Ammon's horn (tissue), 1 donor: Measurements from ENCODE around the gene ITGAV.

Experiments
- DNase-seq: peaks from one replicate; pipeline ENCODE4 v3.0.0-alpha.2; 2016; ENCODE audit warnings: low spot score

ITGAV gene

DNA sequence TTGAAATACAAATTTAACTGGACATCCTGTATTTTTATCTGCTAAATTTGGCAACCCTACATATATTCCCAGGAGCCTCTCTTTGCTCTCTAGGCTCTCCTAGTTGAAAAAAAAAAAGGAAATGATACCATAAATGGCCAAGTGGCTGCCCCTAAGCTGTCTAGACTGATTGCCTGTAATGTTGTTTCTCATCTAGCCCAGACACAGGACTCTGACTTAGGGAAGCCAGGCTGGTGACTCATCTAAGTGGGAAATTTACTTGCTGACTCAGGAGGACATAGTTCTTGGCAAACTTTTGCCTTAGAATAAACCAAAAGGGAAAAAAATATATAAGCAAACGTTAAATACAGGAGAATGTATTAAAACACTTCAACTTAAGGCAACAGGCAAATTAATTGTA lies 14.6 kb upstream of the ITGAV start:
- DNase-seq = peak; percentile 66

DNA sequence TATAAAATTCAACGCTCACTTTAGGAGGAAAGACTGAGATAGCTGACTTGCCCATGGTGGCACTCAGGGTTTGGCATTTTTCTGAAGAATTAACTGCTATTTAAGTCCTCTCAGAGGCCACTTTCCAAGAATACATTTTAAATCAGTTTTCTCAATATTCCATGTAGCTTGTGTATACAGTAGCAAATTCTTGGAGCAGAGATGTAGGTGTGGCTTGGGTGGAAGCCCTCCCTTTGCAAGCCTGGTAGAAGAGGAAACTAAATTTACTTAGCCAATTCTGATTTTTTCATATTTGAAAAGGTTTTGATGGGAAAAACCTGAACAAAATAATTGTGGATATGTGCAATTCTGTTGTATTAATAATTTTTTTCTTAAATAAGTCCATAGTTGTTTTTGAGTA lies 14.0 kb upstream of the ITGAV start:
- no peak for DNase-seq

DNA sequence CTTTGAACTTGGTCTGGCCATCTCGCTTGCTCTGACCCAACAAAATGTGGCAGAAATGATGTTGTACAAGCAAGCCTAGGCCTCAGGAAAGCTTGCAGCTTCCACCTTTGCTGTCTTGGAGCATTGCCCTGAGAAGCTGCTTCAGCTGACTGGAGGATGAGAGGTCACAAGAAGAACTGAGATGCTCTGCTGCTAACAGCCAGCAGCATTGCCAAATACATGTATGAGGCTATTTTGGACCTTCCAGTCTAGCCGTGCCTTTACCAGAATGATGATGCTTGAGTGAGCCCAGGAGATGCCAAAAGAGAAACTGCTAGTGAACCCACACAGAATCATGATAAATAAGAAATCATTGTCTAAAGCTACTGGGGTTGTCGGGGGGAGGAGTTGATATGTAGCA lies 13.2 kb upstream of the ITGAV start:
- peak; percentile 25 for DNase-seq

DNA sequence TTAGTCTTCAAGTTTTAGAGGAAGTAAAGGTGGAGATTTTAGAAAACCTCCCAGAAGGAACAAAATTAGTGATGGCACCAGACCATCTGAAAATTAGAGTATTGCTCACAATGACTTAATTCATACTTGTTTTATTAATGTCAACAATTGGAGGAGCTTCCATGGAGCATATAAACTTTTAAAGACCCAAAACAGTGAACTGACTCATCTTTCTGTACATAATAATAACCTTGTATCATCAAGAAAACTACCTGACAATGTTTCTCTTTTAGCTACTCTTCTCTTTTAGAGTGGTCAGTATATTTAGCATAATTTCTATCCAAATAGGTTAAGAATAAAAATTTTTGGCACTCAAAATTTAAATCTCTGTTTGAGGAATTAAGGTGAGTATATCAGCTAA lies 7.2 kb upstream of the ITGAV start:
- DNase-seq = no peak

DNA sequence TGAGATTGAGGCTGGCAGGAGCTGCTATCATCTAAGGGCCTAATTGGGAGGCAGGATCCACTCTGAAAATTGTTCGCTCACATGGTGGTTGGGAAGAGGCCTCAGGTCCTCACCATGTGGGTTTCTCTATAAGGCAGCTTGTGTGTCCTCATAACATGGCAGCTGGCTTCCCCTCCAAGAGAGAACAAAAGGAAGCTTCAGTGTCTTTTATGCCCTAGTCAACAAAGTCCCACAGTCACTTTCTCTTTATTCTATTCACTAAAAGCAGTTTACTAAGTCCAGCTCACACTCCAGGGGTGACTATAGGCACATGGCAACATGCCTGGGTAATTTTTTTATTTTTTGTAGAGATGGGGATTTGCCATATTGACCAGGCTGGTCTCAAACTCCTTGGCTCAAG lies 5.8 kb upstream of the ITGAV start:
- no peak for DNase-seq

DNA sequence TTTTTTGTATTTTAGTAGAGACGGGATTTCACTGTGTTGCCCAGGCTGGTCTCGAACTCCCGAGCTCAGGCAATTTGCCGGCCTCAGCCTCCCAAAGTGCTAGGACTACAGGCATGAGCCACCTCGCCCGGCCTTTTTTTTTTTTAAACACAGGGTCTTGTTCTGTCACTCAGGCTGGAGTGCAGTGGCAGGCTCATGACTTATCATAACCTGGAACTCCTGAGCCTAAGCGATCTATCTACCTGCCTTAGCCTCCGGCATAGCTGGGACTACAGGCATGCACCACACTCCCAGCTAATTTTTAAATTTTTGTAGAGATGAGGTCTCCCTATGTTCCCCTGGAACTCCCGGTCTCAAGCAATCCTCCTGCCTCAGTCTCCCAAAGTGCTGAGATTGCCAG lies 1.4 kb upstream of the ITGAV start:
- DNase-seq = no peak

DNA sequence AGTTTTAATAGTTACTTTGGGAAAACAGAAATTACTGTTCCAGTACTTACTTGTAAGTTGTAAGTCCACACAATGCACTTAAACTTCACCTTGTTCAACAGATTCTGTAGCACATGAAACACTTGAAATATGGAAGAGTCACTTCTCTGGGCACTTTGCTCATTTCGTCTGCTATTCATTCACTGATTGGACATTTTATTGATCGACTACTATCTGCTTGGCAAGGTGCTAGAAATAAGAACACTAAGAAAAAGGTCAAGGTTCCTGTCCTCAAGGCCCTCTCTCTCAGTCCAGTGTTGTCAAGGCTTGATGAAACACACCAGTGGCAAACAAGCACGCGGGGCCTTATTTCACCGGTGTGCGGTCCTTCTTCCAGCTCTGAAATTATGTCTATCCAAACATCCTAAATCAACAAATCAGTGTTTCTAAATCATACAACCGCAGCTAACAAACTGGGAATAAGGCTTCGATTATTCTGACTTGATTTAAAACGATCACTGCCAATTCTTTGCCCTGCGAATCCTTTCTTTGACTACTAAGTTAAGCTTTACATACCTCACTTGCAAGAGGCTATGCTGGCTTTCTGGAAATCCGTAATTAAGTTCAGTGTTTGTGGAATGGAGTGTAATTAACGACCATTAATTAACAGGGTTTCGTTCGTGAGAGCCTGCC lies 780 bp upstream of the ITGAV start:
- DNase-seq = no peak

DNA sequence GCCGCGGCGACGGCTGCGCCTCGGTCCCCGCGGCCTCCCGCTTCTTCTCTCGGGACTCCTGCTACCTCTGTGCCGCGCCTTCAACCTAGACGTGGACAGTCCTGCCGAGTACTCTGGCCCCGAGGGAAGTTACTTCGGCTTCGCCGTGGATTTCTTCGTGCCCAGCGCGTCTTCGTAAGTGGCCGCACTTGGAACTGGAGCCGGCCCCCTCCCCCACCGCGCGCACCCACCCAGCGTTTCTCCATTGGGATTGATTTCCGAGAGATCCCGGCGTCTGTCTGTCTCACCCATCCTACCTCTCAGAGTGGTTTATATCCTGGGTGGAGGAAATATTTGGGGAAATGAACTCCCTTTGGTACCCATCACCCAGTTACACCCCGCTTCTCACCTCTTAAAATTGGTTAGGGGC lies 498 bp downstream of the ITGAV start:
- no peak for DNase-seq

DNA sequence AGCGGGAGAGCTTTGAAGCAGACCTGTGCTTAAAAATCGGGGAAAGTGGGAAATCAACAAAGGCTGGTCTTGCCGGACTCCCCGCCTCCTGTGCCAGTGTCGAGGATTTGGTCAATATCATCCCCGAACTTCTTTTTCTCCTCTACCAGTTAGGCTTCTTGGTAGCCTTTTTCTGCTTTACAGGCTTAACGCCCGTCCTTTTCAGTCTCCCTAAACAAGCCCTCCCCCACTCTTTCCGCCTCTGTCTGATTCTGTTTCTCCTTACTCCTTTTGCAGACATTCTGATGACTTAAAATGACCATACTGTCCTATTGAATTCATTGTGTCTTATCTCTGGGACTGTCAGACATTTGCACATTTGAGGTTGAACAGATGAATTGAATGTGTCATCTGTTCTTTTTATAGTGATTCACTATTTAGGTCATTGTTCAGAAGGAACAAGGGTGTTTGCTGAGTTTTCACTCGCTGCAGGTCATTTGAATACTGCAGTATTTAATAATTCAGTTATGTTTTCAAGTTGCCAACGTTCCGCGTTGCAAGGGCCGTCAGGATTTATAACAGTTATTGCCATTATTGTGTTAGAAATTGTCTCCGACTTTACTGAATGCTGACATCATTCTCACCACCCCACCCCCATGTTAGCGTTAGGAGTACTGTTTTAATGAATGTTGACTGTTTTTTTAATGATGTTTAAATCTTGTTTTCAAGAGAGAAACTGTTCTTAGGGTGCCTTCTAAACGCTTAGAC lies 1.1 kb downstream of the ITGAV start:
- DNase-seq = peak; percentile 69

DNA sequence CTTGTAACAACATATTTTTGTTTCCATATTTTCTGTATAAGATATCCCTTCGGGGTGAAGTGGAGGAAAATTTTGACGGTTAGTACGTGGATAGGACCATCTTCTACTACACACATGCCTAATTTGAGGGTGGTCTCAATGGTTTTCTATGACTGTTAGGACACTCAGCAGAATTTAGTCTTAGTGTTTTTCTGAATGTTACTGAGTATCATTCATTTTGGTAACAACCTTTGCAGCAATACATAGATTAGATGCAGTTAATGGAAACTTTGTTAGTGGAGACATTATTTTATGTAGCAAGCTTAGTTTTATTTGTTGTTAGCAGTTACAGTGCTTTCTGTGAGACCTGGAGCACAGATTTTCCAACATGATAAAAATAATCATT lies 1.6 kb downstream of the ITGAV start:
- no peak for DNase-seq

DNA sequence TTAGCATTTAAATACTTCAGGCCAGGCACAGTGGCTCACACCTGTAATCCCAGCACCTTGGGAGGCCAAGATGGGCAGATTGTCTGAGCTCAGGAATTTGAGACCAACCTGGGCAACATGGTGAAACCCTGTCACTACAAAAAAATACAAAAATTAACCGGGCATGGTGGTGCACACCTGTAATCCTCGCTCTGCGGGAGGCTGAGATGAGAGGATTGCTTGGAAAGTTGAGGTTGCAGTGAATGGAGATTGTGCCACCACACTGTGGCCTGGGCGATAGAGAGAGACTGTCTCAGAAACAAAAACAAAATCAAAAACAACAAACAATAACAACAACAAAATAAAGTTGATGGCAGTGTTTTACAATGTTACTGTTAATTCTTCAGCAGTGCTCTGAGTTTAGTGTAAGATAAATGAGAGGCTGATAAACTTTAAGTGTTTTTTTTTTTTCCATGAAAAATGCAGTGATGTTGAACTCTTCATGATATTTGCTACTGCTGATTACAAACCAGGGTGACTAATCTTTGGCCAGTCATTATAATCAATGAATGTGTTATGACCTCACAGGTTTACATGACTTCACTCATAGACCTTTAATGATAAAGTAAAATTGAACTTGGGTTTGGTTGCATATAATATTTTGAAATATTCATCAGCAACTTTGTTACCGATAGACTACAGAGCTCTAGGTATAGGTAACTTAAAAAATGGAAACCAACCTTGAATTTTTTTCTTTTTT lies 2.5 kb downstream of the ITGAV start:
- DNase-seq = no peak

DNA sequence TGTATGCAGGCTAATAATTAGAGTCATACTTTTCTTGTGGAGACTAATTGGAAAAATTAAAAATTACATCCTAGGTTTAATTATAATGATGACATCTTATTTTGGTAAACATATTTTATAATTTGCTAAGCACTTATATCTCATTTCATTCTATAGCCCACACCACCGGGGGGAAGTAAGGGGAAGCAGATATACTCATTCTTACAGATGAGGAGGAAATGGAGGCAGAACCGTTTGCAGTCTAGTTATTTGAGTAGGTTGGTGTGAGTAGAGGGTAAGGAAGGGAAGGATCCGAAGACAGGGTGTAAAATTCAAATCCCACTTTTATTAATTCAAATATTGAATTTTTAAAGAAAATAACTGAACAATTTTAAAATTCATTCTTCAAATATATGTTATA lies 3.7 kb downstream of the ITGAV start:
- DNase-seq = no peak

DNA sequence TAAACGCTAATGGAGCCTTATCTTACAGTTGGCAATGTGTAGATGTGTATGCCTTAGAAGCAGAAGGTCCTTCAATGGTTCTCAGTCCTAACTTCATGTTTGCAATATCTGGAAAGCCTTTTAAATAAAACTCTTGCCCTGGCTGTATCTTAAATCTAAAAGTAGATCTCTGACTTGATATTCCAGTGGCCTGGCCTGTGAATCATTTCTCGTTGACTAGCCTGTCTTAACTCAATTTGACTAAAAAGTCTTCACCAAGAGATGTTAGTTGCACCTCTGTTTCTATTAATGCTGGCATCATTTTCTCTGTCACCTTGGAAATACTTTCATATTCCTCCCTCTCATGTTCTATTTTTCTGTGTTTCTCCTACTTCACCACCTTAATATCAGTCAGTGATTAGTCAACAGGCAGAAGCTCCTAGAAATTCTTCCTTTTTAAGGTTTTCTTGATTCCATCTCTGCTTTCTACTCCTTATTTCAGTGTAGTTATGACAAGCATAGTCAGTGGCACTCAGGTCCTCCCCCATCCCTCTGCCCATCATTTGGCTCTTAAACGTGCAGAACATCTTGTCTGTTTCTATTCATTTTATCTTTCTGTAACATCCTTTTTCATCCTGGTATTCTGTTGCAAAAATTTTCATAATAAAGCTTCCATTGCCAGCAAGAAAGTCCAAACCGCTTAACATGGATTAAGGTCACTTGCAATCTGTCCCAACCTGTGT lies 4.3 kb downstream of the ITGAV start:
- no peak for DNase-seq

DNA sequence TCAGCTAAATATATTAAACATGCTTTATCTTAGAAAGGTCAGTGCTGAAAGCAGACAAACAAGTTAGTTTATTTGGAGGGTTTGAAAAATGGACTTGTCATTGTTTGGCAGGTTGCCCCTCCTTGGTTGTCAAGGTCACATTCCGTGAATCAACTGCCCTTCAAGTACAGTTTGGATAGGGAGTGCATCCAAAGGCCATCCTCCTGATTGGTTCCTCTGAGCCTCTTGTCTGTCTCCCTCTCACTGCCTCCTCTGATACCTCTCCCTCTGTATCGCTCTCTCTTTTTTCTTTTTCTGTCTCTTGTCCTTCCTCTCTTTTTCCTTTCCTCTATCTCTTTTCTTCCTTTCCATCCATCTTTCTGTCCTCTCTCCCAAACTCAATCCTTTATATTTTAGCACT lies 5.4 kb downstream of the ITGAV start:
- DNase-seq = no peak

DNA sequence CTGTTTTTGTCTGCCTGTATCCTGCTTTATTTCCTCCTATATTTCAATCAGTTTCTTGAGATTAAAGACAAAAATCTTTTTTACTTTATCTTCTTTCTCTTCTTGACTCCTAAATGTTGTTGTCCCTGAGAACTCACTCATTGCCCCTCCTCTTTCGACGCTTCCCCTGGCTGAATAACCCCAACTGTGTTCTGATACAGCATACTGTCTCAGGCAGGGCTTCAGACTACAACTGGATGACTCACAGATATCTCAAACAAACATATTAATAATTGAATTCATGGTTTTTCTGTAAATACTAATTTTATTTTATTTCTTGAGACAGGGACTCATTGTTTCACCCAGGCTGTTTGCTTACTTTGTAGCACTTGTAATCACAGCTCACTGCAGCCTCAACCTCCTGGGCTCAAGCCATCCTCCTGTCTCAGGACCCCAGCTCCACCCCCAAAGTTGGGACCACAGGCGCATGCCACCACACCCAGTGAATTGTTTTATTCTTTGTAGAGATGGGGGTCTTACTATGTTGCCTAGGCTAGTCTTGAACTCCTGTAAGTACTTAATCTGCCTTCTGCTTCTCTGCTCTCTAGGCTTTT lies 9.4 kb downstream of the ITGAV start:
- no peak for DNase-seq

DNA sequence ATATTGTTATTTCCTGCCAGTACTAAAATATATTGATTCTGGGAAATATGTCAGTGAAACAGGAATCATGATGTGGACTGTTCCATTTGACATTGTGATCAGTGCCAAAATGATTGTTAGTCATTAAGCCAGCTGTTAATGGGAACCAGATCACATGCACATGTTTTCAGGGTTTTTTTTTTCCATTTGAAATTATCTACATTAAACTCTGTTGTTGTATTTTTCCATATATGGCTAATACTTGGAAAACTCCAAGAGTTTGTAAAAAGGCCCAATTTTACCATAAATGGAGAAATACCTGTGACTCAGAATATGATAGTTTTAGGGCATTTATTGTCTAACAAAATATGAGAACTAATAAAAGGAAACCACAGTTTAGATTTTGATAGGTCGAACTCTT lies 13.4 kb downstream of the ITGAV start:
- no peak for DNase-seq

DNA sequence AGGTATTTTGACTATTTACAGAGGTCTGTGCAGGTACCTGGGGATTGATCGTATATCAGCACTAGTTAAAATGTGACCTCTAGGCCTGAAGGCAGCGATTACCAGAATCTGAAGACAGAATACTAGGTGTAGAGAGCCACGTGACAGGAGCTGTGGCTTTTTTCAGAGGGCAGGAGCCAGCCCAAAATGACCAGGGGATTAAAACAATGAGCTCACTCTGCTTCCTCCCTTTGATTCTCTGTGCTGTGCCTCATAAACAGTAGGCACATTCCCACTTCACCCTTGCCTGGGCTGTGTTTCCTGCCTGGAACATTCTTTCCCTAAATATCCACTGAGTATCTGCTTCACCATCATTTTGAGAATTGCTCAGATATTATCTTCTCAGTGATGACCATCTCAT lies 15.2 kb downstream of the ITGAV start:
- no peak for DNase-seq

DNA sequence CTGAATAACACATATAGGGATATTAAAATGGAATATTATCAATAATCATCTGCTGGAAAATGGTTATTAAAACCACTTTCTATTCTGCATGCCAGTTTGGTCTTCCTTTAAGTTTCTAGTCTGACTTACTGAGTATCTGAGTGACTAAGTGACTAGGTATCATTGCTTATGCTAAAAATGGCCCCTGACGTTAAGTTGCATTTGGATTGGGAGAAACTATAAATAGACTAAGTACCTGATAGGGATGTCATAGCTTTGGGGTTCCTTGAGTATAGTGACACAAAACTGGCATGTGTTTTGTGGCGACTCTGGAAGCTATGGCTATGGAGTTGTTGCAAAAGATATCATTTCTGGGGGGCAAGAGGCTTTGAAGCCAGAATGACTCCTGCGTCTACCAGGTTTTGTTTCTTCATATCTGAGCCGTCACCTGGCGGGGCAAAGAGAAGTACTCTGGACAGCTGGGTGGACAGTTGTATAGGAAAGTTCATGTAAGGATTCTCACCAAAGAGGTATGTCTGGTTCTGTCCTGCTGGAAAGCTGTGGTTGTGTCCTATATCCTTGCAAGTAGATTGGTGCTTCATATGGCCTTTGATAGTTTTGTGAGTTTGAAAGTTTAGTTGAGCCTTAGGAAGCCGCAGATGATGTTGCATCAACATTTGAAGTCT lies 17.9 kb downstream of the ITGAV start:
- no peak for DNase-seq

DNA sequence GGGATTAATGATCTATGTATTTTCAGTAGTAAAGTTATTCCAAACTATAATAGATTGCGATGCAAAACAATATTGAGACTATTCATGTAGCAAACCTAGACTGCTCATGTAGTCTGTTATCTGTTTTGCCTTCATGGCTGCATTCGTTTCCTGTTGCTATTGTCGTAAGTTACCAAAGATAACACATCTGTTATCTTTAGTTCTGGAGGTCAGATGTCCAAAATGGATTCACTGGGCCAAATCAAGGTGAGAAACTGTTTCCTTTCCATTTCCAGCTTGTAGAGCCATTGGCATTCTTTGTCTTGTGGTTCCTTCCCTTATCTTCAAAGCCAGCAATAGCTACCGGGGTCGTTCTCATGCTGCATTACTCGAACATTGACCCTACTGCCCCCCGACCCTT lies 20.9 kb downstream of the ITGAV start:
- DNase-seq = no peak

DNA sequence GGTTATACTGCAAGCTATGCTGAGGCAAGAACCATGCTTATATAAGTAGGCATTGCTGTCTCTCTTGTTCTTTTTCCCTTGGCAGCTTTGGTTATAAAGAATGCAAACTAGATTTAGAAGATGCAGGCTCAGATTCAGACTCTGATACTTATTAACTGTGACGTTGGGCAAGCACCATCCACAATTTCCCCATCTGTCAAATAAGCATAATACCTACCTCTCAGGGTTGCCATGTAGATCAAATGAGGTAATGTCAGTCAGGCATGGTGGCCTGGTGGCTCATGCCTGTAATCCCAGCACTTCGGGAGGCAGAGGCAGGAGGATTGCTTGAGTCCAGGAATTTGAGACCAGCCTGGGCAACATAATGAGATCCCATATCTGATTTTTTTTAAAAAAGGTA lies 21.7 kb downstream of the ITGAV start:
- DNase-seq = no peak

DNA sequence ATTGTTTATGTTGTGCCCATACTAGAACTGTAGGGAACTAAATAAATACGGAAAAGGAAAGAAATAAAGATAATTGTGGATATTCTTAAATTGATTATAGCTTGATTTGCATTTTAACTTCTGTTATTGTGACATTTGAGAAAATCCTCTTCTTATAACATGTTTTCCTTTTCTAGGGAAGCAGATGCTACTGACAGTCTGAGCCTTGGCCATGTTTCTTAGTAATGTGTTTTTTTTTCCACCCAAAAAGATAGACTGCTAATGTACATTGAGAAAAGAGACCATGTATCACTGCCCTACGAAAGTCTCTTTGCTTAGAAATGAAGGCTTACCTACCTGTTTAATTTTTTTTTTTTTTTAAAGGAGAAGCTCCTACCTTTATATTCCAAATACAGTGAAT lies 22.2 kb downstream of the ITGAV start:
- no peak for DNase-seq
